Right atrium auricular region (tissue), 2 donors: ENCODE results near the gene FAS. TPM values are rescaled to one million over a fixed set of nuclear protein-coding genes. Genes with fewer than 3 reads are reported as not detected.

Source experiments
- DNase-seq: peaks from one replicate; pipeline ENCODE4 v3.0.0-alpha.2; 2019; ENCODE audit warnings: low spot score
- H3K27ac ChIP-seq, 2 donors: fragments of 200-600 bp; sonication (generic); 1 replicate in 1 of 2; 2 replicates in 1 of 2; pipeline ENCODE4 v1.5.1; 2016 to 2019
- H3K27me3 ChIP-seq, 2 donors: fragments of 200-600 bp; sonication (generic); one replicate each; pipeline versions ENCODE4 v1.5.1 to v1.6.0; 2017 to 2019
- H3K36me3 ChIP-seq: fragments of 200-600 bp; sonication (generic); one replicate; pipeline ENCODE4 v1.5.1; 2016
- H3K4me1 ChIP-seq, 2 donors: fragments of 200-600 bp; sonication (generic); one replicate each; pipeline versions ENCODE4 v1.5.1 to v1.6.0; 2017 to 2019
- H3K4me3 ChIP-seq, 2 donors: fragments of 200-600 bp; sonication (generic); 1 replicate in 1 of 2; 2 replicates in 1 of 2; pipeline ENCODE4 v1.5.1; 2017 to 2019; ENCODE audit warnings: mild to moderate bottlenecking in 1 of 2, moderate library complexity in 1 of 2
- H3K9me3 ChIP-seq, 2 donors: fragments of 200-600 bp; sonication (generic); one replicate each; pipeline ENCODE4 v1.5.1; 2019
- total RNA-seq, 2 donors: library from RNA; depleted of rRNA; stranded (reverse); fragments of >200 nt; gene quantifications; one replicate each; pipeline ENCODE4 v1.1.0, GENCODE V29; 2016
- TF ChIP-seq, protein P1 (sequence below), 2 donors: fragments of 200-600 bp; sonication (generic); IDR thresholded peaks; one replicate each; pipeline ENCODE4 v1.5.1; 2019; ENCODE audit warnings: antibody characterized with exemption in 2 of 2

Gene FAS
- total RNA-seq, 2 donors from 2014 or later: 8.0 to 12.2 TPM

DNA sequence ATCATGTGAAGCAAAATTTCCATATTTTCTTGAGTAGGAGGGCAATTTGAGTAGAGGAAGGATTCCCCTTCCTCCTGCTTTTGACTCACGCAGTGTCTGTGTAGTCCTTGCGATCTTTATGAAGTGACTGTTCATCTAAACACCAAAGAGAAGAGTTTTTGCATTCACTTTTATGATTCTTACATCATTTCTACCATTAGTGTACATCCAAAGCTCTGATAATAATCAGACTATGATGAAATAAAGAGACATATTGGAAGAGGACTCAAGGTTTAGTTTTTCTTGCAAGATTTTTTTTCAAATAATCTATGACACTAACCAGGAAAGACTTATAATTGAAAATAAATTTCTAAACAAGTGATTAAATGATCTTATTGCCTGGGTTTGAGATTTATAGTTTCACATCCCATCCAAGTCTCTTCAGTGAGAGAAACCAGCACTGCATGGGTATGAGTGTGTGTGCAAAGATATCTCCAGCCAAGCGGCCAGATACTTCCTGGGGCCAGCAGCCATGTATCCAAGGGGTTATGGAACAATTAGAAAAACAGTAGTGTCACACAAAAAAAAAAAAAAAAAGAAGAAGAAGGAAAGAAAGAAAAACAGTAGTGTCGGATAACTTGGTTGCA, 36.0 kb upstream of the FAS start:
- no peaks in the 10 kb centered on the region for H3K27me3 ChIP-seq
- TF ChIP-seq, protein P1, sequence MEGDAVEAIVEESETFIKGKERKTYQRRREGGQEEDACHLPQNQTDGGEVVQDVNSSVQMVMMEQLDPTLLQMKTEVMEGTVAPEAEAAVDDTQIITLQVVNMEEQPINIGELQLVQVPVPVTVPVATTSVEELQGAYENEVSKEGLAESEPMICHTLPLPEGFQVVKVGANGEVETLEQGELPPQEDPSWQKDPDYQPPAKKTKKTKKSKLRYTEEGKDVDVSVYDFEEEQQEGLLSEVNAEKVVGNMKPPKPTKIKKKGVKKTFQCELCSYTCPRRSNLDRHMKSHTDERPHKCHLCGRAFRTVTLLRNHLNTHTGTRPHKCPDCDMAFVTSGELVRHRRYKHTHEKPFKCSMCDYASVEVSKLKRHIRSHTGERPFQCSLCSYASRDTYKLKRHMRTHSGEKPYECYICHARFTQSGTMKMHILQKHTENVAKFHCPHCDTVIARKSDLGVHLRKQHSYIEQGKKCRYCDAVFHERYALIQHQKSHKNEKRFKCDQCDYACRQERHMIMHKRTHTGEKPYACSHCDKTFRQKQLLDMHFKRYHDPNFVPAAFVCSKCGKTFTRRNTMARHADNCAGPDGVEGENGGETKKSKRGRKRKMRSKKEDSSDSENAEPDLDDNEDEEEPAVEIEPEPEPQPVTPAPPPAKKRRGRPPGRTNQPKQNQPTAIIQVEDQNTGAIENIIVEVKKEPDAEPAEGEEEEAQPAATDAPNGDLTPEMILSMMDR (IDR thresholded peaks at IDR 0.05): no peak
- H3K36me3 ChIP-seq: peaks cover 16% of the 10 kb centered on the region
- no peak overlapping the region for H3K27ac ChIP-seq
- peaks cover 0 to 23% of the 10 kb centered on the region in 2 donors for H3K4me1 ChIP-seq
- H3K4me3 ChIP-seq: no peak overlapping the region
- DNase-seq: no peak
- H3K9me3 ChIP-seq: no peaks in the 10 kb centered on the region

DNA sequence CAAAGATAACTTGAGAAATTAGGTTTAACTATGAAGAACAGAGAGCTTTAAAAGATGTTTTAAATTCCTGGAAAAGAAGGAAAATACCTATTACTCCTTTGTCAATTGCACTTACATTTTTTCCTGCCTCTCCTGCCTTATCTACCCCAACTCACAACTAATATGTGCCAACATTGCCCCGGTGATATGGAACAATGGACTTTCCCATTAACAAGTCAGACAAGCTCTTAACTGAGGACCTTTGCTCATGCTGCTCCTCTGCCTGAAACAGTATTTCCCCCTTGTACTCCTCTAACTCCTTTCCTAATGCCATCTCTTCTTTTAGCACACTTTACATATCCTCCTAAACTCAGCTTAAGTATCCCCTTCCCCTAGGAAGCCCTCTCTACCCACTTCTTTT, 33.2 kb upstream of the FAS start:
- TF ChIP-seq, protein P1 (IDR thresholded peaks at IDR 0.05): no peak
- Histone ChIP-seq H3K4me1 (peaks cover 0 to 7% of the 10 kb centered on the region in 2 donors), H3K36me3 (no peaks in the 10 kb centered on the region), H3K27me3 (no peaks in the 10 kb centered on the region), H3K9me3 (no peaks in the 10 kb centered on the region), H3K27ac (no peak overlapping the region), H3K4me3 (no peak overlapping the region)
- no peak for DNase-seq

DNA sequence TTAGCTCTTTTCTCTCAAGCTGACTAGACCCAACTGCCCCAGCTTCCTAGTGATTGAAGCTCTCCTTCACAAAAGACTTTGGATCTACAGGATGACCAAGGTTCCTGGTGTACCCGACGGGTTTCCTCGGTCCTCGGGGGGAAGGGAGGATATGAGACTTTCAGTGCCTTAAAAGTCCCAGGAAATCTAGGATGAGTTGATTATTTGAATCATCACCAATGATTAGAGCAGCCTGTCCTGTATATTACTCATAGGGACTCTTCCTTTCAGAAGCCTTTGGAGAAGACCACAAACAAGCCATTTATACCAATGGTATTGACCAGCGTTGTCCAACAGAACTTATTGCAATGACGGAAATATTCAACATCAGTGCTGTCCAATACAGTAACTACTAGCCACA, 31.9 kb upstream of the FAS start:
- H3K27me3 ChIP-seq: no peaks in the 10 kb centered on the region
- TF ChIP-seq, protein P1 (IDR thresholded peaks at IDR 0.05): no peak
- no peak for DNase-seq
- no peak overlapping the region for H3K27ac ChIP-seq
- H3K9me3 ChIP-seq: no peaks in the 10 kb centered on the region
- no peaks in the 10 kb centered on the region for H3K4me1 ChIP-seq
- H3K36me3 ChIP-seq: no peaks in the 10 kb centered on the region
- H3K4me3 ChIP-seq: no peak overlapping the region

DNA sequence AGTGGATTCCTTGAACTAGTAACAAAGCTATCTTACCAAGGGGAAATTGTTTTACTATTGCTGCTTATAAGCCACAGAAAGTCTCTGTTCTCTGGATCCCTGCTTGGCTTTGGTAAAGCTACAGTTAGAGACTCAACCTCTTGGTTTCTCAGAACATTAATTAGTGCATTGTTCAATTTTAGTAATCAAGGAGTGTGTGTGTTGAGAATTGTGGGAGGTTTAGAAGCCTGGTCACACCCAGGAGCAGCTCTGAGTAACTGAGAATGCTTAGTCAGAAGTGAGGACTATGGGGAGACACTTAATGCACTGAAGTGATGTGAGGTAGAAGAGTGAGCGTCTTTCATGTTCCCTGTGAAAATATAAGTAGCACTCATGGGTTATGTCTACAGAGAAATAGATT, 29.8 kb upstream of the FAS start:
- H3K36me3 ChIP-seq: no peaks in the 10 kb centered on the region
- no peaks in the 10 kb centered on the region for H3K27me3 ChIP-seq
- no peak overlapping the region for H3K27ac ChIP-seq
- TF ChIP-seq, protein P1 (IDR thresholded peaks at IDR 0.05): no peak
- H3K4me1 ChIP-seq: peaks cover 0 to 8% of the 10 kb centered on the region in 2 donors
- H3K4me3 ChIP-seq: no peak overlapping the region
- H3K9me3 ChIP-seq: no peaks in the 10 kb centered on the region
- no peak for DNase-seq

DNA sequence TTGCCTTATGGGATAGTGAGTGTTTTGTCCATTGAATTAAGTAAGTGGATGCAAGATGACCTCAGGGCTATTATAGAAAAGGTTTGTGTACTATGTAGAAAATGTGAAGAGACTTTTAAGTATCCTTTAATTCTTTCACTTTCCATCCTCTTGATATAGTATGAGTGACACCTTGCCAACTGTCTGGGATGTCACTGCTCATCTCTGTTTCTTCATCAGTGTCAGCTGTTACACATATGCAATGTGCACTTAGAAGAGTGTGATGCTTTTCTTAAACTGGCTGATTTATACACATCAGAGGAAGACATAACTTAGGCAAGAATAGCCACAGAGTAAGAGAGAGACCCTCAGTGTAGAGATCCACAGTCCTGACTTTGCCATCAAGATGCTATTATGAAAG, 29.3 kb upstream of the FAS start:
- TF ChIP-seq, protein P1 (IDR thresholded peaks at IDR 0.05): no peak

DNA sequence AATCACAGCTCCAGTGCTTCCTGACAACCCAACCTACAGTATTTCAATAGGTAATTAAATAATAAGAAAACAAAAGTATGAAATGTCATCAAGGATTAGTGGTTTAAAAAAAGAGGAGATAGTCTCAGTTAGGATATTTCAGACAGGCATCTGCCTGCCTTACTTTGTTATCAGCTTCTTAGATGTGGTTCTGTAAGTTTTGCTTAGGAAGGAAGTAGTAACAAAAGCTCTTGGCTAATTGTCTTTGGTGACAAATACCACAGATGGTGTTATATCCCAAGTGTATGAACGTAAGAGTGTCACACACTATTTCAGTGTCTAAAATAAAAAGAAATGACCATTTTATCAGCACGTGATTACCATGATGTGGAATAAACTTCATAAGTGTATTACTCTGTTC, 28.3 kb upstream of the FAS start:
- H3K27ac ChIP-seq: no peak overlapping the region
- no peaks in the 10 kb centered on the region for H3K27me3 ChIP-seq
- H3K36me3 ChIP-seq: no peaks in the 10 kb centered on the region
- no peaks in the 10 kb centered on the region for H3K9me3 ChIP-seq
- TF ChIP-seq, protein P1 (IDR thresholded peaks at IDR 0.05): no peak
- H3K4me3 ChIP-seq: no peak overlapping the region
- H3K4me1 ChIP-seq: peaks cover 0 to 23% of the 10 kb centered on the region in 2 donors
- DNase-seq: no peak

More for the DNA sequence above, 29.3 kb upstream of the FAS start:
- Histone ChIP-seq H3K4me1 (peaks cover 0 to 12% of the 10 kb centered on the region in 2 donors), H3K27me3 (no peaks in the 10 kb centered on the region), H3K9me3 (no peaks in the 10 kb centered on the region), H3K27ac (no peak overlapping the region), H3K36me3 (no peaks in the 10 kb centered on the region), H3K4me3 (no peak overlapping the region)
- DNase-seq: no peak
